ENCODE results near the gene MCC.

The MCC gene

DNA sequence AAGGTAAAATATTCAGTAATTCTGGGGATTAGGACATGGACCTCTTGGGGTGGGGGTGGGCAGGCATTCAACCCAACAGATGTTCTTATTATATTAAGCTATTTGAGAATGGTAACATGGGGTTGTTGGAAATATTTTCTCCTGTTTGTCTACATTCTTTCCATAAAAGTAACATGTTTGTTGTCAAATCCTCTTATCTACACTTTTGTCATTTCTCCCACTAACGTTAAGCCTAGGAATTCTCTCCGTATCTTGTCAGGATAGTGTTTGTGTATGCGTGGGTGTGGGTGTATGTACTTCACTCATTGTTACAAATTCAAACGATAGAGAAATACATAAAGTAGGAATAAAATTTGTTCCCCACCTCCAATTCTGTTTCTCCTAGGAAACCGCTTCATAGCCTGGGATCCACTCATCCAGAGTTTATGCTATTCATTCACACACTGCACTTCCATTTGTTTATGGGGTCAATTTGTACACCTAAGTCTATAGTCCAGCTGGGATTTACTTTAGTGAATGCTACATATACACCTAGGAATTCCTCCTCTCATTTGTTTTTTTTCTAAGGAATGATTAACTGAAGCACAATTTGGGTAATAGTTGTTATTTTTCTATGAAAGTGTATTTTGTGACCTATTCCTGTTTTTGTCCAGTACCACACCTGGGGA lies 294.8 kb downstream of the MCC start:
- no peak for DNase-seq

DNA sequence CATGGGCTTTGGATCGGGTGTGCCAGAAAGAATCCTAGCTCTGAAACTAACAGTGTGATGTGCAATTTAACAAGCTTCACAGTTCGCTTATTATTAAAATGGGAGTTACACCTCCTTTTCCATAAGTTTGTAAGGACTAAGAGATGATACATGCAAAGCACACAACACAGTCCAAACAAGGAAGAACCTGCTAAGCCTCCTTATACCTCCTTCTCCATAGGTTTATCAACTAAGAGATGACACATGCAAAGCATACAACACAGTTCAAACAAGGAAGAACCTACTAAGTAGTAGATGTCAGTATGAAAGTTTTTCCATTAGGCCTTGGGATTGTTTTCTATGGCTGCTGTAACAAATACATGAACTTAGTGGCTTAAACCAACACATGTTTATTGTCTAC lies 295.7 kb downstream of the MCC start:
- DNase-seq, result no peak

DNA sequence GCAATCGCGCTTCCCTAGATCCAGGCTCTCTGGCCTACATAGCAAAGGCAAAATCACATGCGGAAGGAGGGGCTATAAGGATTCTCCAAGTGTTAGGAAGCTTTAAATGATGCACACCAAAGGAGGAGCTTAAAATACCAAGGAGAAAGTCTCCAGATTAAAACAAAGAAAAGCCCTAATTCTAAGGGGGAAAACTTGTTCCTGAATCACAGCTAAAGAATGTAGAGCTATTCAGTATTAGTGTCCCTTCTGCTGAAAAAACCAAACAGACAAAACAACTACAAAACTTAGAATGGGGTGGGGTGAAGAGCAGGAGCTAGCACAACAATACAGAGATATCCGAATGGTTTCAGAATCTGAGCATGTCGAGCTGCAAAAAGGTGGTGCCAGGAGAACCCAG lies 297.9 kb downstream of the MCC start:
- no peak for DNase-seq

DNA sequence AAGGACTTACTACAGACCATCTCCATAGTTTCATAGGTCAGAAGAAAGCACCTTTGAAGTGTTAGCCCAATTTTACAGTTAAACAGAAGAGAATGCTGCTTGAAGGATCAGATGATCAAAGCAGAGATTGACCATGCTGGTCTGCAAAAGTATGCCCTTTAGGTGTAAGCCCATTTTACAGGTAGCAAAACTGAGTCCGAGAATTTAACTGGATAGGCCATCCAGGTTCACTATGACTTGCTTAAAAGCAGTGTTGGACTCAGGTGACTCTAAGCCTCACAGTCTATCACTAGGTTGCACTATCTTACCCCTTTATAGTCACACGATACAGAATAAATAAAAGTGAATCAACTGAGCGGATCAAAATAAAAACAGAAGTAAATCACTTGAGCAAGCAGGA lies 299.0 kb downstream of the MCC start:
- DNase-seq, result no peak

DNA sequence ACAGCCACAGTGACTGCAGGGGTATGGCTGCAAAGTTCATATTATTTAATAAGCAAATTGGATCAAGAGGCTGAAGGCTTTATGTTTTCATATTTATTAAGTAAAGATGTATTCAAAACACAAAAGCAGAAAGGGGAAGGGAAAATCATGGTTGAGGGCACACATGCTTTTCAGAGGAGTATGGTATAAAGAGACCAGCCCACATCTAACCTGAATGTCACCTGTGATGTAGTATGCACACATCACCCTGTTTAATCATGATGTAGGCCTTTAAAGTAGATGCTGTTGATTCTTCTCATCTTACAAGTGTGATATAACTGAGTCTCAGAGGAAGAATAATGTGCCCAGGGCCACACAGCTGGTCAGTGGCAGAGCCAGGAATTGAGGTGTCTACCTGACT lies 299.8 kb downstream of the MCC start:
- DNase-seq, result peak; percentile 69

DNA sequence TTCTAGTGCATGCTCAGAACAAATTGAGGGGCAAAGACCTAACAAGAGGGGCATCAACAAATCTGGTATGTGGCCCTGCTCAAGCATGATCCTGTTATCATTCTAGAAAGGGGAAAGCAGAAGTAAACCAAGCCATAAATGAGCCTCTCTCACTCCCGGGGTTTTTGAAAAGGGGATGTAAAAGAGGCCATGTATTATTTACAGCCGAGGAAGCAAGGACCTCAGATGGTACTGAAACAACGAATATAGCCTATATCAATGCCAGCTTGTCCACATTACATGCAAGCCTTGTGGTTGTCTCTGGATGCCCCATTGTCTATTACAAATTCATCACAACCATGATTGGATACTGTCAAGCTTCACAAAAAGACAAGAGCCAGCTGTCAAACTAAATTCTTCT lies 300.3 kb downstream of the MCC start:
- DNase-seq, result peak; percentile 55

DNA sequence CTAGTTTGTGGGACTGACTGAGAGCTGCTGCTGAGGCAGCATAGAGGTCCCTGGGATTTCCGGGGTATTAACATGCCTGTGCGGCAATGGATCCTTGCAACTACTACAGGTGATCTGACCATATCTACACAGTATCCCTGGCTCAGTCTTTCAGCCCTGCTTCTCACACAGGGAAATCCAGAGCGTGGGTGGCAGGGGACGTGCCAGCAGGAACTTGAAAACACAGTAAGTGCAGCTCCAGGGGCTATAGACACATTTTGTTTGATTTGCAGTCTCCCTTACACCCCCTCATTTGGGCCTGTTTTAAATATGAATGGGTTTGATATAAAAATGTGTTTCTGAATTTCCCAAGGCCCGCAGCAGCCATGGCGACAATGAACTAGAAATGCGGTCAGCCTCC lies 302.2 kb downstream of the MCC start:
- DNase-seq, result peak; percentile 49

GRCh38 chr5:113183694-113184093 lies 304.6 kb downstream of the MCC start:
- peak; percentile 72 for DNase-seq

DNA sequence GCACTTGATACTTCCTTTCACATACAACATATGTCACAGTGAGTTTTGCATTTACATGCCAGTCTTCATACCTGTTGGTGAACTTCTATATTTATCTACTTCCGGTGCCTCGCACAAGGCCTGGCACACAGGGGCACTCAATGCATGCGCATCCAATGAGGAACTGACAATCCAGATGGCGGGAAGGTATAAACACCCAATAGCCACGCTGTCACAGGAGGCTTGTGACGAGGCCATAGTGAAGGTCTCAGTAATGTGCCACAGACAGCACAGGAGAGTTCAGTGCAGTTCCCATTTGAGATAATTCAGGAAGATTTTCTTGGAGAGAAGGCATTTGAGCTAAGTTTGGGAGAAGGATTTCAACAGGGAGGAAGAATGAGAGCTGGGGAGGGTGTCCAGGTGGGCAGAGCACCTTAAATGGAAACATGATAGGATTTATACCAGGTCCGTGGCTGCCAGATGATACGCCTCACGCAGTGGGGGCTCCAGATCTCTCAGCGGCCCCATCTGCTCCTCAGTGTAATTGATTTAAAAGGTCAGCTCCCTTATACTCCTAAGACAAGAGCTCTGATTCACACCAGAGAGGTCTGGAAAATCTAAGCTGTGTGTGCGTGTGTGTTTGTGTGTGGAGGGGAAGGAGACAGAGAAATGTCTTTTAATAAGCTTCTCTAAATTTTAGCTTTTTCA lies 305.5 kb downstream of the MCC start:
- peak; percentile 94 for DNase-seq

DNA sequence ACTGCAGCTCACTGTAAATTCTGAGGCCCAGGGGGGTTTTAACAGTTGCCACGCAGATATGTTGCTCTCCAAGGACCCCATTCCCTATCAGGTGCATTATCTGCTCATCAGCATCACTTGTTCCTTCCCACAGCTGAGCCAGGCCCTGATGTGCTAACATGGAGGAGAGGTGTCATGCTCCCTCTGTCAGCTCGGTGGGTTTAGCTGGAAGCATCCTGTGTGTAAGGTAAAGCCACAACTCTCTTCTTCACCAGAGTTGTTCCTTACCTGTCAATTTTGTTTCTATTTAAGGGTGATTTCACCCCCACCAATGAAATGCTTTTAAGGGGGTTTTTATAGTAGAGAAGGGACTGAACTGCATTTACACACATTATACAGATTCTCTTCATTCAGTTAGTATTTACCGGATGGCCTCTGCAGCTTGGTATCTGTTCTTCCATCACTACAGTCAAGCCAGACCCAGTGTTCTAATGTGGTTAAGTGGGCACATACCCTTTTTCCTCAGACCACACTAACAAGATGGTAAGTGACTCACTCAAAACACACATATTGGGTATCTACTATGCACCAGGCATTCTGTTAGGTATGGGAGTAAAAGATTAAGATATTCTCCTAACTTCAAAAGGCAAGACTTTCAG lies 306.3 kb downstream of the MCC start:
- DNase-seq, result peak; percentile 57

DNA sequence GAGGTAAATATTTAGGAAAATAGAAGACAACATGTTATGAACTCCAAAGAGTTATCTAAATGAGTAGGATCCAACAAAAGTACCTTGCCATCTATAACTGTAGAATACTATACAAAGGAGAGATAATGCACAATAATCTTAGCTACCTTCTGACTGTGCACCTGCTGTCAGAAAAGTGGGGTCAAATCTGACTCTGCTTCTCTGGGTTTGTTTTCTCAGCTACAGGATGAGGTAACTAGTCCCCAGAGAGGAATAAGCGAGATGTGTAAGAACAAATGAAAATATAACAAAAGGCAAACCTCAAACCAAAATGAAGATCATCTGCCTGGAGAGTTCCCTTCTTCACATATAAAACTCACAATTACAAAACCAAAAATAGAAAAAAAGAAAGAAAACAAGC lies 306.8 kb downstream of the MCC start:
- peak; percentile 76 for DNase-seq

GRCh38 chr5:113179156-113179555 lies 309.1 kb downstream of the MCC start:
- peak; percentile 89 for DNase-seq

DNA sequence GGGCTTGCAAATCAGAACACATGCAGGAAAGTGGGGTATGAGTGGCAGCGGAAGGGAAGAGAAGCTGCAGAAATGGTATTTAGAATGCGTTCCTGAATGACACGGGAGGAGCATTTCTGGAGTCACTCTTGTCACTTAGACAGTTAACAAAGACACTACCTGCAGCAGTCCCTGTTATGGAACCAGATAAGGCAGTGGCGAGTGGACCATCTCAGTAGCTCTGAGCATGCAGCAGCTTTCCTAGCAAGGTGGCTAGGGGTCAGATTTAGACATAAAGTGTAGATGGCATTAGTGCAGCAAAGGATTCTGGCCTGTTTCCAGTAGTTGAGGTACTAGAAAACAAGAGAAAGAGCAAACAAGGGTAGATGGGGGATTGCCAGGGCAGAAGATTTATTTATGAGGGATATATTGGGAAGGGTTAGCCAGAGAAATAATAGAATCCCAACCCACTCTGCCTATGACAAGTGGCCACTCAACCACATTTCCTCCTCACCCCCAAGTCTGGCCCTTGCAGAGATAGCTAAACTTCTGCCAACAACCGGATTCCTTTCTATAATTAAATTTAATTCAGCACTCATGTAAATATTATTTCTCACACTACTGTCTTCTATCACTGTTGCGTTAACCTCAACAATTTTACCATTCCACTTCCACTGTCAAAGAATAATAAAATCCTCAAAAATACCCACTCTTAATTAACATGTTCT lies 310.0 kb downstream of the MCC start:
- DNase-seq, result peak; percentile 67

GRCh38 chr5:113177225-113177624 lies 311.0 kb downstream of the MCC start:
- DNase-seq, result no peak

DNA sequence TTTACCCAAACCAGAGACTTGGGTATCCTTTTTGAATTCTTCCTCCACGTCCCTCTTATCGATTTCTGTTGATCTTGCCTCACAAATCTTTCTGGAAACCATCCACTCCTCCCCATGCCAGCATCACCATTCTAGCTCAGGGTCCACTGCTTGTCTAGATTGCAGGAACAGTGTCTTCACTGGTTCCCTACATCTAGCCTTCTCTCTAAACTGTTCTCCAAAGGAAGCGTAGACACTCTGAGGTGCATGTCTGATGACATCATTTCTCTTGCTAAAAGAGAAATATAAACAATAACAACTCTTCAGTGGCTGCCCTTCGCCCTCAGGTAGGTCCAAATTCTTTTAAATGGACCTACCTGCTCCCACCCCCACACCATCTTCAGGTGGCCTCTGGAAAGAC lies 311.5 kb downstream of the MCC start:
- DNase-seq, result no peak

GRCh38 chr5:113176196-113176595 lies 312.1 kb downstream of the MCC start:
- no peak for DNase-seq

GRCh38 chr5:113172231-113172826 lies 315.9 kb downstream of the MCC start:
- peak; percentile 80 for DNase-seq

DNA sequence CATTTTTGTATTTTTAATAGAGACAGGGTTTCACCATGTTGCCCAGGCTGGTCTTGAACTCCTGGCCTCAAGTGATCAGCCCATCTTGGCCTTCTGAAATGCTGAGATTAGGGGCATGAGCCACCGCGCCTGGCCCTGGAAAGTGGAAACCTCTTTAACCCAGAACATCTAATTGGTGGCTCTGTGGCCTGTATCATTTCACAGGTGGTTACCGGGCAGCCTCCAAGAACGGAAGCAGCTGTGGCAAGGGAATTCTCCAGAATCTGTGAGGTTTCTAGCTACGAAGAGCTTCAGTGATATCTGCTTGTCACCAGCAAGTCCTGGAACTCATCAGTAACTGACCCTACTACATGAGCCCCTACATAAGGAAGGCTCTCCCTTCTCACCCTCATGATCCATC lies 316.7 kb downstream of the MCC start:
- no peak for DNase-seq

- DNase-seq, result peak; percentile 95
Measured at GRCh38 chr5:113170707-113171106, 317.5 kb downstream of the MCC start.

- peak; percentile 31 for DNase-seq
Measured at GRCh38 chr5:113169720-113170119, 318.5 kb downstream of the MCC start.

GRCh38 chr5:113167985-113168384 lies 320.3 kb downstream of the MCC start:
- no peak for DNase-seq

- DNase-seq, result peak; percentile 82
Measured at GRCh38 chr5:113166852-113167366, 321.3 kb downstream of the MCC start.

DNA sequence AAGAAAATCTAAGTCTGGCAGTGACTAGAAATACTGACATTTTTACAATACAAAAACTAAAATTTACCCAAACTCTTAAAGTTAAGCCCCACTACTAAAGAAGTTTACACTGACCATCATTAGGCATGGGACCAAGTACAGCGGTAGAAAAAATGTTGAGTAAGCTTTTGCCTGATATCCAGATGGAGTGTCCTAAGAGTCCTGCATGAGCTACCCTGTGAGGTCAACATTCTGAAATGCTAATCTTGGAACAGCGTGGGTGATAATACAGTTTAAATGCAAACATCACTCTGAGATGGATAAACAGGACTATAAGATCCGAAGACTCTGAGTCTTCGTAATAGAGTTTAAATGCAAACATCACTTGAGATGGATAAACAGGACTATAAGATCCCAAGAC lies 322.0 kb downstream of the MCC start:
- DNase-seq, result no peak
